HG03139 (cell line): Measurements from ENCODE around the gene FOXA2.

Experiments
- ATAC-seq: cut with Tn5 transposase; IDR thresholded peaks from one replicate; pipeline ENCODE4 v1.9.1; 2021; ENCODE audit not compliant: unreplicated experiment

FOXA2 gene

GRCh38 chr20:22542427-22542826, 41.9 kb downstream of the FOXA2 start:
- no peak for ATAC-seq

- ATAC-seq = no peak
These were observed 43.5 kb downstream of the FOXA2 start for GRCh38 chr20:22540832-22541231.

- ATAC-seq = no peak
These were observed 47.2 kb downstream of the FOXA2 start for GRCh38 chr20:22536956-22537756.

- no peak for ATAC-seq
These were observed 48.1 kb downstream of the FOXA2 start for GRCh38 chr20:22536141-22536828.

GRCh38 chr20:22535483-22535882, 48.9 kb downstream of the FOXA2 start:
- no peak for ATAC-seq

GRCh38 chr20:22533823-22534751, 50.3 kb downstream of the FOXA2 start:
- ATAC-seq = no peak

GRCh38 chr20:22532598-22532997, 51.8 kb downstream of the FOXA2 start:
- no peak for ATAC-seq

- ATAC-seq = no peak
These were observed 52.6 kb downstream of the FOXA2 start for GRCh38 chr20:22531756-22532155.

- ATAC-seq = no peak
These were observed 53.2 kb downstream of the FOXA2 start for GRCh38 chr20:22531056-22531615.
